Large intestine (tissue), 3 donors: Measurements from ENCODE around the gene CYB5A. TPM values are rescaled to one million over a fixed set of nuclear protein-coding genes. Genes with fewer than 3 reads are reported as not detected.

Experiments used
- DNase-seq, 2 donors: peaks; one replicate each; pipeline versions ENCODE4 v3.0.0 to v3.0.0-alpha.2; 2013
- H3K27ac ChIP-seq: one replicate; pipeline ENCODE4 v1.5.1; 2013; ENCODE audit warnings: low read length
- H3K27me3 ChIP-seq: 2 replicates; pipeline ENCODE4 v1.6.1; 2013; ENCODE audit warnings: low read length; ENCODE audit not compliant: control insufficient read depth, insufficient read depth
- H3K36me3 ChIP-seq: 2 replicates; pipeline ENCODE4 v1.6.1; 2013; ENCODE audit warnings: low read length; ENCODE audit not compliant: control insufficient read depth, insufficient read depth
- H3K4me1 ChIP-seq: one replicate; pipeline ENCODE4 v1.6.1; 2013; ENCODE audit warnings: low read length; ENCODE audit not compliant: control insufficient read depth, insufficient read depth
- H3K4me3 ChIP-seq: one replicate; pipeline ENCODE4 v1.5.1; 2013; ENCODE audit warnings: low read length
- H3K9me3 ChIP-seq: one replicate; pipeline ENCODE4 v1.6.1; 2013; ENCODE audit warnings: mild to moderate bottlenecking, low read depth, low read length, moderate library complexity; ENCODE audit not compliant: control insufficient read depth
- WGBS: methylation state at CpG from one replicate; pipeline ENCODE4 v1.1.5; 2013; ENCODE audit warnings: low lambda C conversion rate; ENCODE audit not compliant: insufficient coverage; 5-methylcytosine and 5-hydroxymethylcytosine counted together
- polyA plus RNA-seq: library from polyadenylated mRNA; unstranded; fragments of 120-200 nt; gene quantifications from one replicate; pipeline ENCODE4 v1.2.1, GENCODE V29; 2013

The CYB5A gene
- polyA plus RNA-seq, 1 donor, result 112 TPM

GRCh38 chr18:74249181-74249968 lies 42.4 kb downstream of the CYB5A start:
- H3K4me3 ChIP-seq, result no peak overlapping the region
- peaks cover 13% of the 10 kb centered on the region for H3K4me1 ChIP-seq
- no peaks in the 10 kb centered on the region for H3K27me3 ChIP-seq
- H3K9me3 ChIP-seq, result no peaks in the 10 kb centered on the region
- no CpG with 5 or more reads among the region's 11 CpGs for WGBS
- peaks cover 5% of the 10 kb centered on the region for H3K36me3 ChIP-seq
- peak; percentile 66 to 72 for DNase-seq
- H3K27ac ChIP-seq, result no peak overlapping the region

GRCh38 chr18:74248595-74248994 lies 43.2 kb downstream of the CYB5A start:
- Histone ChIP-seq H3K4me1 (peaks cover 13% of the 10 kb centered on the region), H3K9me3 (no peaks in the 10 kb centered on the region), H3K4me3 (no peak overlapping the region), H3K27me3 (no peaks in the 10 kb centered on the region), H3K36me3 (peaks cover 5% of the 10 kb centered on the region), H3K27ac (no peak overlapping the region)
- 43% methylated on average over 1 of the region's 4 CpGs for WGBS
- no peak for DNase-seq

DNA sequence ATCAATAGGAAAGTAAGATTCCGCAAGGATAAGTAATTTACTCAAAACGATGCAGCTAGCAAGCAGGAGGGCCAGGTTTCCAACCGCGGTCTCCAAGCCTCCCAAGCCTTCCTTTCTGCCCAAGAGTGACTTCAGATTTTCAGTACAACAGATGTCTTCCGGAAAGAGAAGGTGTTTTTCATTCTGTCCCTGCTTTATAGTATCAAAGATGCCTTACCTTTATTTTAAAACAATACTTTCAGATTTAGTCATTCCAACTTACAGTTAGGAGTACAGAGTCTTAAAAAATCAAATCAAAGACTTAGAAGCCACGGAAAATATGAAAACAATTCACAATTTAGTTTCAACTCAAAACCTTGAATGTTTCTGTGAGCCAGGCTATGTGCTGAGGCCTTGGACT lies 43.6 kb downstream of the CYB5A start:
- Histone ChIP-seq H3K4me3 (no peak overlapping the region), H3K4me1 (peaks cover 13% of the 10 kb centered on the region), H3K9me3 (no peaks in the 10 kb centered on the region), H3K36me3 (peaks cover 2% of the 10 kb centered on the region), H3K27ac (no peak overlapping the region), H3K27me3 (no peaks in the 10 kb centered on the region)
- DNase-seq, result no peak
- WGBS, result 100% methylated on average over 1 of the region's 6 CpGs

DNA sequence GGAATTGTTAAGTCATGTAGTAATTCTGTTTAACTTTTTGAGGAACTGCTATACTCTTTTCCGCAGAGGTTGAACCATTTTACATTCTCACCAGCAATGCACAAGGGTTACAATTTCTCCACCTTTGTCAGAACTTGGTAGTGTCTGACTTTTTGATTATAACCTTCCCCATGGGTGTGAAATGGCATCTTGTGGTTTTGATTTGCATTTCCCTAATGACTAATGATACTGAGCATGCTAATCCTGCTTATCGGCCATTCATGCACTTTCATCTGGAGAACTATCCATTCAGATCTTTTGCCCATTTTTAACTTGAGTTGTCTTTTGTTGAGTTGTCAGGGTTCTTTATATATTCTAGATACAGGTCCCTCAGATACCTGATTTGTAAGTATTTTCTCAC lies 47.2 kb downstream of the CYB5A start:
- H3K36me3 ChIP-seq, result no peaks in the 10 kb centered on the region
- no peaks in the 10 kb centered on the region for H3K27me3 ChIP-seq
- DNase-seq, result no peak
- H3K9me3 ChIP-seq, result no peaks in the 10 kb centered on the region
- no peak overlapping the region for H3K27ac ChIP-seq
- H3K4me1 ChIP-seq, result peaks cover 20% of the 10 kb centered on the region
- no CpG with 5 or more reads among the region's 2 CpGs for WGBS
- H3K4me3 ChIP-seq, result no peak overlapping the region

DNA sequence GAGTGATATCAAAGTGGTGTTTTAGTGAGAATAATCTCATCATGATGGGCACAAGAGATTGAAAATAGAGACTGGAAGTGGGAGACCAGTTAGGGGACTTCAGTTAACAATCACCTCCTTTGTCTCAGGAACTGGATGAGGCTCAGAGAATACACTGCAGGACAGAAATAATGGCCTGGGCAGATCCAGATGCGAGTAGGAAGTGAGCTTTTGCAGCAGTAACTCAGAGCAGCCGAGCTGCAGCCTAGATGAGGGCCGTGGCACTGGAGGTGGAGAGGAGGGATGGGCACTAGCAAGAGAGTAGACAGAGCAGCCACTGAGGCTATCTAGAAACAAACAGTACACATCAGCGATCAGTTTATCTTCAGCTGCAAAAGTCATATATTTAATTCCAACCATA lies 48.6 kb downstream of the CYB5A start:
- no peak for DNase-seq
- Histone ChIP-seq H3K4me1 (peaks cover 18% of the 10 kb centered on the region), H3K4me3 (no peak overlapping the region), H3K27me3 (no peaks in the 10 kb centered on the region), H3K36me3 (no peaks in the 10 kb centered on the region), H3K27ac (no peak overlapping the region), H3K9me3 (no peaks in the 10 kb centered on the region)
- WGBS, result no CpG with 5 or more reads among the region's 4 CpGs

- no CpG with 5 or more reads among the region's 17 CpGs for WGBS
- no peak overlapping the region for H3K27ac ChIP-seq
- peak in 1 of 2 donors; percentile 62 for DNase-seq
- H3K4me3 ChIP-seq, result no peak overlapping the region
- H3K27me3 ChIP-seq, result no peaks in the 10 kb centered on the region
- peaks cover 18% of the 10 kb centered on the region for H3K4me1 ChIP-seq
- H3K36me3 ChIP-seq, result no peaks in the 10 kb centered on the region
- H3K9me3 ChIP-seq, result no peaks in the 10 kb centered on the region
Observed at GRCh38 chr18:74242438-74243096, 49.2 kb downstream of the CYB5A start.

GRCh38 chr18:74241970-74242369 lies 49.8 kb downstream of the CYB5A start:
- Histone ChIP-seq H3K9me3 (no peaks in the 10 kb centered on the region), H3K36me3 (no peaks in the 10 kb centered on the region), H3K27ac (no peak overlapping the region), H3K4me1 (peaks cover 18% of the 10 kb centered on the region), H3K27me3 (no peaks in the 10 kb centered on the region), H3K4me3 (no peak overlapping the region)
- 34% methylated on average over 2 of the region's 3 CpGs for WGBS
- peak in 1 of 2 donors; percentile 32 for DNase-seq

- WGBS, result 60% methylated on average over 1 of the region's 4 CpGs
- Histone ChIP-seq H3K27ac (no peak overlapping the region), H3K4me3 (no peak overlapping the region), H3K9me3 (no peaks in the 10 kb centered on the region), H3K4me1 (peaks cover 18% of the 10 kb centered on the region), H3K27me3 (no peaks in the 10 kb centered on the region), H3K36me3 (no peaks in the 10 kb centered on the region)
- DNase-seq, result peak in 1 of 2 donors; percentile 16
Observed at GRCh38 chr18:74241426-74241825, 50.3 kb downstream of the CYB5A start.

GRCh38 chr18:74239567-74239966 lies 52.2 kb downstream of the CYB5A start:
- no peak overlapping the region for H3K27ac ChIP-seq
- H3K27me3 ChIP-seq, result no peaks in the 10 kb centered on the region
- 100% methylated on average over 1 of the region's 1 CpG for WGBS
- H3K4me3 ChIP-seq, result no peak overlapping the region
- H3K9me3 ChIP-seq, result no peaks in the 10 kb centered on the region
- DNase-seq, result no peak
- no peaks in the 10 kb centered on the region for H3K36me3 ChIP-seq
- H3K4me1 ChIP-seq, result peaks cover 24% of the 10 kb centered on the region

- Histone ChIP-seq H3K4me1 (peaks cover 19% of the 10 kb centered on the region), H3K27ac (peak overlapping the region; percentile 69), H3K27me3 (no peaks in the 10 kb centered on the region), H3K36me3 (no peaks in the 10 kb centered on the region), H3K9me3 (no peaks in the 10 kb centered on the region), H3K4me3 (no peak overlapping the region)
- WGBS, result 8% methylated on average over 2 of the region's 10 CpGs
- peak; percentile 94 to 98 for DNase-seq
Observed at GRCh38 chr18:74234326-74235171, 57.2 kb downstream of the CYB5A start.
